Measurements from ENCODE around the gene SPHK1. TPM values are rescaled to one million over a fixed set of nuclear protein-coding genes. Genes with fewer than 3 reads are reported as not detected.

SPHK1 gene
- total RNA-seq, 1 donor from 2014 or later = 8.5 TPM

DNA sequence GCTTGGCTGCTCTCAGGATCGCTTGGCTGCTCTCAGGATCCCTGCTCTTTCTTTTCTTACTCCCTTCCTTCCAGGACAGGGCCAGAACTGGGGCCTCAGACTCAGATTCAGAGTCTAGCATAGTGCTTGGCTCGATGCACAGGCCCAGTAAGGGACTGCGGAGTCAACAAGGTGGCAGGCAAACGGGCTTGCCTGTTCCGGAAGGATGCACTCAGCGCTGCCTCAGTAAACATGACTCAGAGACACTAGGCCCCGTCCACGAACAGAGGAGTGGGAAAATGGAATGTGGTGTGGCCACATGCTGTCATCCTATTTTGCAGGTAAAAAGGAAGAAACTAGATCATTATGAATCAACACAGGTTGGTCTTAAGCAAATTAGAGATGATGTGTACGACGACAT is 9.8 kb downstream of the SPHK1 start:
- Histone ChIP-seq H3K9me3 (no peaks in the 10 kb centered on the region), H3K36me3 (peaks cover 55% of the 10 kb centered on the region), H3K27me3 (no peaks in the 10 kb centered on the region), H3K4me3 (no peak overlapping the region), H3K4me1 (no peaks in the 10 kb centered on the region), H3K27ac (no peak overlapping the region)
- intact Hi-C loops (cut with DNase I) = no loop called here
- no peak for DNase-seq
- TF ChIP-seq, protein P1, sequence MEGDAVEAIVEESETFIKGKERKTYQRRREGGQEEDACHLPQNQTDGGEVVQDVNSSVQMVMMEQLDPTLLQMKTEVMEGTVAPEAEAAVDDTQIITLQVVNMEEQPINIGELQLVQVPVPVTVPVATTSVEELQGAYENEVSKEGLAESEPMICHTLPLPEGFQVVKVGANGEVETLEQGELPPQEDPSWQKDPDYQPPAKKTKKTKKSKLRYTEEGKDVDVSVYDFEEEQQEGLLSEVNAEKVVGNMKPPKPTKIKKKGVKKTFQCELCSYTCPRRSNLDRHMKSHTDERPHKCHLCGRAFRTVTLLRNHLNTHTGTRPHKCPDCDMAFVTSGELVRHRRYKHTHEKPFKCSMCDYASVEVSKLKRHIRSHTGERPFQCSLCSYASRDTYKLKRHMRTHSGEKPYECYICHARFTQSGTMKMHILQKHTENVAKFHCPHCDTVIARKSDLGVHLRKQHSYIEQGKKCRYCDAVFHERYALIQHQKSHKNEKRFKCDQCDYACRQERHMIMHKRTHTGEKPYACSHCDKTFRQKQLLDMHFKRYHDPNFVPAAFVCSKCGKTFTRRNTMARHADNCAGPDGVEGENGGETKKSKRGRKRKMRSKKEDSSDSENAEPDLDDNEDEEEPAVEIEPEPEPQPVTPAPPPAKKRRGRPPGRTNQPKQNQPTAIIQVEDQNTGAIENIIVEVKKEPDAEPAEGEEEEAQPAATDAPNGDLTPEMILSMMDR (IDR thresholded peaks at IDR 0.05) = no peak
- ATAC-seq = no peak

GRCh38 chr17:76395980-76396379 is 11.6 kb downstream of the SPHK1 start:
- DNase-seq (no peak), ATAC-seq (no peak)
- intact Hi-C loops (cut with DNase I) = loop anchor here (5.0 kb wide), 1 partner anchor 94 kb away; no protein-coding TSS in a partner anchor
- Histone ChIP-seq H3K9me3 (no peaks in the 10 kb centered on the region), H3K36me3 (peaks cover 69% of the 10 kb centered on the region), H3K27ac (no peak overlapping the region), H3K27me3 (no peaks in the 10 kb centered on the region), H3K4me1 (no peaks in the 10 kb centered on the region), H3K4me3 (no peak overlapping the region)
- TF ChIP-seq, protein P1 (IDR thresholded peaks at IDR 0.05) = no peak

DNA sequence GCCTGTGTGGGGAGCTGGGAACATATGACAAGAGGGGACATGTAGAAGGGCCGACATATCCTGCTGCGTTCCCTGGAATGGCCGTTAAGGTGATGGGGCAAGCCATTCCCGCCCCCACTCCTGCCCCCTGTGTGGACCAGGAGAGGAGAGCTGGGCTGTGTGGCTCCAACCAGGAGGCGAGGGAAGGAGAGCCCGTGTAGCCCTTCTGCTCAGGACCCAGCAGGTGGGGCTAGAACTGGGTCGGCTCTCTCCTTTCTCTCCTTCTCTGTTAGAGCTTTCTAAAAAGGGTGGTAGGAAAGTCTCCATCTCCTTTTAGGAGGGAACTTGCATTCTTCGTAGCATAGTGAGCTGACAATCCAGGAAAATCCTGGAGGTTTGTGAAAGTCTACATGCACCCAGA is 12.8 kb downstream of the SPHK1 start:
- Histone ChIP-seq H3K27ac (no peak overlapping the region), H3K4me1 (no peaks in the 10 kb centered on the region), H3K27me3 (no peaks in the 10 kb centered on the region), H3K9me3 (no peaks in the 10 kb centered on the region), H3K4me3 (no peak overlapping the region), H3K36me3 (peaks cover 74% of the 10 kb centered on the region)
- TF ChIP-seq, protein P1 (IDR thresholded peaks at IDR 0.05) = no peak
- no peak for ATAC-seq
- intact Hi-C loops (cut with DNase I) = loop anchor here (5.0 kb wide), 1 partner anchor 95 kb away; no protein-coding TSS in a partner anchor
- DNase-seq = no peak

DNA sequence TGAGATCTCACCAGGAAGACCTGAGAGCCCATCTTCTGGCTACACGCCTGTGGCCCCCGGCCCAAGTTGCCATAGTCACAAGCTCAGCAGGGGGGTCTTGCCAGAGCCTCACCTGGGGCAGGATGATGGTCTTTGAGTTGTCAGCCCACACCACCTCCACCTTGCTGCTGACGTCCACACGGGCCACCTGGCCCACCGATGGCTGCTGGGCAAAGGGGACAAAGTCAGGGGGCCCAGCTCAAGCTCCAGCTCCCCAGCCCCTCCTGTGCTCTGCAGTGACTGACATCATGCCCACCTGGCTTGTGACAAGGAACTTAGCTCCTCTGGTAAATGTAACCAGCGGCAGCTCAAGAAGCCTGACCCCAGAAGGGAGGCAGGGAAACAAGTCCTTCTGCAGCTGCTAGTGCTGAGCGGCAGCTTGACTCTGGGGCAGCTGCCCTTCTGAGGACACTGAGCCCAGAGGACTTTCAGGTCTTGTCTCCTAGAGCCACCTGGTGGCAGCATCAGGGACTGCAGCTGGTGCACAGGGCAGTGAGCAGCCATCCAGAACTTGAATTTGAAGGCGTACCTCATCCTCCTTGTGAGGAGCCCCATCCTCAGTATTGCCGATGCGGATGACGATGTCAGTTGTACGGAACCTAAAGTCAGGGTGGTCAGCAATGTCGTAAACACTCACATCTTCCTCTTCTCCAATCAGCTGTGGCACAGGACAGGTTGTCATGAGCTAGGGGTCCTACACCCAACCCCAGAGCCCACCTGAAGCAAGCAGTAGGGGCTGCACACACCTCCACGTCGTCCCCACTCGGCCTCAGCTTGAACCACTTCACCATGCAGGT is 13.5 kb downstream of the SPHK1 start:
- peak; percentile 91 for DNase-seq
- Histone ChIP-seq H3K4me1 (no peaks in the 10 kb centered on the region), H3K27ac (no peak overlapping the region), H3K4me3 (no peak overlapping the region), H3K36me3 (peaks cover 81% of the 10 kb centered on the region), H3K27me3 (no peaks in the 10 kb centered on the region), H3K9me3 (no peaks in the 10 kb centered on the region)
- ATAC-seq = peak; percentile 90
- intact Hi-C loops (cut with DNase I) = loop anchor here (5.0 kb wide), 1 partner anchor 96 kb away; no protein-coding TSS in a partner anchor
- TF ChIP-seq, protein P1 (IDR thresholded peaks at IDR 0.05) = peak; percentile 99

GRCh38 chr17:76398523-76399174 is 14.2 kb downstream of the SPHK1 start:
- DNase-seq = no peak
- Histone ChIP-seq H3K36me3 (peaks cover 85% of the 10 kb centered on the region), H3K27ac (no peak overlapping the region), H3K4me3 (no peak overlapping the region), H3K9me3 (no peaks in the 10 kb centered on the region), H3K27me3 (no peaks in the 10 kb centered on the region), H3K4me1 (no peaks in the 10 kb centered on the region)
- TF ChIP-seq, protein P1 (IDR thresholded peaks at IDR 0.05) = no peak
- peak; percentile 2 for ATAC-seq
- intact Hi-C loops (cut with DNase I) = loop anchor here (5.0 kb wide), 1 partner anchor 96 kb away; no protein-coding TSS in a partner anchor
